Ramos (cell line): Measurements from ENCODE around the gene TCEAL5.
"Not testable (repeated sequence)": the region's sequence is repeated elsewhere in the genome, so short reads cannot be mapped to it uniquely, and the experiment has no call there.

ENCODE experiments used
- in situ Hi-C: fragments of 300-500 bp; cut with MboI; formaldehyde crosslinking; loops from one replicate; pipeline ENCODE4 v1.14.3; 2022; ENCODE audit warnings: low sequenced_read_pairs; ENCODE audit not compliant: unreplicated experiment

Gene TCEAL5, protein sequence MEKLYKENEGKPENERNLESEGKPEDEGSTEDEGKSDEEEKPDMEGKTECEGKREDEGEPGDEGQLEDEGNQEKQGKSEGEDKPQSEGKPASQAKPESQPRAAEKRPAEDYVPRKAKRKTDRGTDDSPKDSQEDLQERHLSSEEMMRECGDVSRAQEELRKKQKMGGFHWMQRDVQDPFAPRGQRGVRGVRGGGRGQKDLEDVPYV

DNA sequence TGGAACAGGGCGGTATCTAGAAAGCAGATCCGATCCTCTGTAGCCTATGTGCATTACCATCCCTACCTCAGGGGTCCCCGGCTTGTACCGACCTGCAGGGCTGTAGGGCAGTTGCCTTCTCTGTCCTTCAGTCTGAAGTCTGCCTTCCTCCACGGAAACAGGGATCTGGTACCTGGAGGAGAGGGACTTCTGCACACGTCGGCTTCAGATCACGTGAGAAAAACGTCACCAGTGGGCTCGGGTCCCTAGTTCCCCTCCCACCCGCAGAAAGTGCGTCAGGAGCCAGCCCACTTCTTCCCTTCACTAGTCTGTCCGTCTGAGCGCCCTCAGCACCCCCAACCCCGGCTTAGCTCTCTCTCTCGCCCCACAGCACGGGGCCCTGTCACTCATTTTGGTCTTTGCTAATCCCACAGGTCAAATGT is at the start of gene TCEAL5:
TCEAL5 (minus strand) TSS at position 170 of the 422 bp plus-strand sequence. CDS start 2,187 bp downstream, outside the sequence.
- in situ Hi-C loops, result no loop called here

DNA sequence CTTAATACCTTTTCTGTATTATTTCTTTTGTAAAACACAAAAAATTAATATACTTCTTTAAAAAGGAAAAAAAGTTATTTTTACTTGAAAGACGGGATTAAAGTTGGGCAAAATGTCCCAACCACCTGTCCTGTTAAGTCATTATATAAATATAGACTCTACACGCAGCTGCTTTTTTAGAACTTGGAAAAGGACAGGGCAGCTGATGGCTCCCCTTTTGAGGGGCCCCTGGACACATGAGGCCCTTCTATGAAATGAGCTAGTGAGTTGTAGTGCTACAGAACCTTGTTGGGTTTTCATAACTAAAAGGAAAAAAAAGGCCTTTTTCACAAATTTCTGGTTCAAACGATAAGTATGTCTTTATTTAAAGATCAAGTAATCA is 34.8 kb upstream of the TCEAL5 start:
- in situ Hi-C loops, result no loop called here

DNA sequence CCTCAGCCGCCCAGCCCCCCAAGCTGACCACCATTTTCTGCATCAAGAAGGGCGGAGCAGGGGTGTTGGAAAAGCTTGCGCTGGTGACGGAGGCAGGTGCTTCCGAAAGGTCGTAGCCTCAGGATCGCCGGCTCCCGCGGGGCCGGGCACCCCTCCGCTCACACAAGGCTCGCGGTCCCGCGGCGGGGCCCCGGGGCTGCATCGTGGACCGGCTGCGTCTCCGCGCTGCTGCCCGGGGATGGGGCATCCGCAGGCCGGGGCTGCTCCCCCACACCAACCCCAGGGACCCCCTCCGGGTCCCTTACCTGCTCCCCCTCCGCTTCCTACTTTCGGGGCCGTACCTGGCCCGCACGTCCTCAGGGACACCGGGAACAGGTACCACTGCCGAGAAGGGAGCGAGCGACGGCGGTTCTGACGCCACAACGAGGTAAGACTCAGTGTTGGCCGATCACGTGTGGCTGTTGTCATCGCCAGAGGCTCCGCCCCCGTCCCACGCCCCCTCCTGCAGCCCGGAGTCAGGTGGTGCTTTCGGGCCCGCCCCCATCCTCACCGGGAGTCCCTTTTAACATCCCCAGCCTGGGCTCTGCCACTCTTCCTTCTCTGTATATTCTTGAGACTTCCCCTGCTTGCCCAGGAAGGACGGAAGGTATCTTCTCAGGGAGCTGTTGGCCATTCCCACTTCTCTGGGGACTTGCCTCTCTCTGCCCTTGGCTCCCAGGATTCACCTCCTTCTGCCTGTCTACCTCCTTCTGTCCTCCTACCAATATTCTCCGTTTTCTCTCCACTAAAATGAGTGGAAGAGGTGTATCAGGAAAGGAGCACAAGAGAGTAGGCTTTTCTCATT is 34.2 kb upstream of the TCEAL5 start, which contains the start of gene BEX2:
BEX2 (minus strand) TSS at position 436 of the 844 bp plus-strand sequence. CDS start 1,014 bp downstream, outside the sequence.
- in situ Hi-C loops, result no loop called here

DNA sequence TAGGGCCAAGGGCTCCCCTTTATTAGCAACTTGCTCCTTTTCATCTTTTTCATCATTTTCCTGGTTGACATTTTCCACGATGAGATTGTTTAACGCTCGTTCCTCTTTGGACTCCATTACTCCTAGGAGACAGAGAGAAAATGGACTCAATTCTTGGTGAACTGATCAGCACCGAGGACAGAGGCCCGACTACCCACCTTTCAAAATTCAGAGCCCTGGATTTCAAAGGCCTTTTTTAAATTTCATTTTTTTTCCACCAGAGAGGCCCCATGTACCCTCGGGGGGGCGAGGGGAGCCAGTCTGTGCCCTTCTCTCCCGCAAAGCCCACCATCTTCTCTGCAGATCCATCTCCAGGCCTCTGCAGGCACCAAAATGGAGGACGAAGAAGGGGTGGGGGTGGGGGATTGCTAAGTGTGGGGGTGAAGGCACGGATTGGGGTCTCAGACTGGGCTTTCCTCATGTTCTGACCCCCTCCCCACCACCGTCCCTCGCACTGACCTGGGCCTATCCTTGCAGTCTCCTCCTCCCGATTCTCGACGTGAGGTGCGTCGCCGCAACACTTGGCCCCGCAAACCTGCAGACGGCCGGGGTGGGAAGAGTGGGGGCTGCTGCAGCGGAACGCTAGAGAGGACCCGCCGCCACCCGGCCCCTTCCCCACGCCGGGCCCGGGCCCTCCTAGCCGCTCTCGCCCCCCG is 33.5 kb upstream of the TCEAL5 start:
- in situ Hi-C loops, result no loop called here

DNA sequence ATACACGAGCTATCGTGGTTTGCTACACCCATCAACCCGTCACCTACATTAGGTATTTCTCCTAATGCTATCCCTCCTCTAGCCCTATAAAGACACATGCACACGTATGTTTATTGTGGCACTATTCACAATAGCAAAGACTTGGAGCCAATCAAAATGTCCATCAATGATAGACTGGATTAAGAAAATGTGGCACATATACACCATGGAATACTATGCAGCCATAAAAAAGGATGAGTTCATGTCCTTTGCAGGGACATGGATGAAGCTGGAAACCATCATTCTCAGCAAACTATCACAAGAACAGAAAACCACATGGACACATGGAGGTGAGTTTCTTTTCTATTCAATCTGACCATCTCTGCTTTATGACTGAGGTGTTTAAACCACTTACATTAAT is 29.1 kb upstream of the TCEAL5 start:
- in situ Hi-C loops, result not testable (repeated sequence)

DNA sequence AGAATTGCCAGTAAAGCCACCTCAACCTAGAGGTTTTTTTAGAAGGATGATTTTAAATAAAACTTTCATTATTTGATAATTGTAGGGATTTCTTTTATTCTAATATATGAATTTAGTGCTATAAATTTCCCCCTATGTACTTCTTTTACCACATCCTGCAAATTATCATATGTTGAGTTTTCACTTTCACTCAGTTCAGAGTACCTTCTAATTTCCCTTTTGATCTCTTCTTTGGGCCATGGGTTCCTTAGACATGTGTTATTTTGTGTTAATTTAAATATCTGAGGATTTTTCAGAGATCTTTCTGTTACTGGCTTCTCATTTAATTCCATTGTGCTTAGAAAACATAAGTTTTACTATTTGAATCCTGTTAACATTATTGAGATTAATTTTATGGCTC is 28.2 kb upstream of the TCEAL5 start:
- in situ Hi-C loops, result no loop called here

DNA sequence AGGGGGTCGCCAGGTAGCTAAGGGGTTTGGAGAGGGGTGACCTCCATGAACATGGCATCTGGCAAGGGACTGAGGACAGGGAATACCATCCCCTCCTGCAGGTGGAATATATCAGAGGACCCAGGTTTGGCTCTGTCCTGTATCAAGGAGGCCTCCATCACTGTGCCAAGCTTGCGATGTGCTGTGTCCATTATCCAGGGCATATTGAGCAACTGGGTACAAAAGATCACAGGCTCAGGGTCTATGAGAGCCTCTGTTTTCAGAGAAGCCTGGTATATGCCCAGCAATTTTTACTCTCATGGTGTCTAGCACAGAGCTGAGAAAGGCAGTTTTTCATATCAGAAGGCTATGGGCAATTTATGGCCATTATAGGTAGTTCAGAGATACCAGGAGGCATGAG is 16.6 kb upstream of the TCEAL5 start:
- in situ Hi-C loops, result no loop called here

DNA sequence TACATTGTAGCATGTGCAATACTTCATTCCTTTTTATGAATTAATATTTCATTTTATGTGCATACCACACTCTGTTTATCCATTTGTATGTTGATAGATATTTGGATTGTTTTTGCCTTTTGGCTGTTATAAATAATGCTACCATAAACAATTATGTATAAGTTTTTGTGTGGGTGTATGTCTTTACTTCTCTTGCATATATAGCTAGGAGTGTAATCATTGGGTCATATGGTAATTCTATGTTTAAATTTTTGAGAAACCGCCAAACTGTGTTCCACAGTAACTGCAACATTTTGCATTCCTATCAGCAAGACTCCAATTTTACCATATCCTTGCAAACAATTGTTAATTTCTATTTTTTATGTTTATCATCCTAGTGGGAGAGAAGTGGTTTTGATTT is 3.1 kb upstream of the TCEAL5 start:
- in situ Hi-C loops, result no loop called here

DNA sequence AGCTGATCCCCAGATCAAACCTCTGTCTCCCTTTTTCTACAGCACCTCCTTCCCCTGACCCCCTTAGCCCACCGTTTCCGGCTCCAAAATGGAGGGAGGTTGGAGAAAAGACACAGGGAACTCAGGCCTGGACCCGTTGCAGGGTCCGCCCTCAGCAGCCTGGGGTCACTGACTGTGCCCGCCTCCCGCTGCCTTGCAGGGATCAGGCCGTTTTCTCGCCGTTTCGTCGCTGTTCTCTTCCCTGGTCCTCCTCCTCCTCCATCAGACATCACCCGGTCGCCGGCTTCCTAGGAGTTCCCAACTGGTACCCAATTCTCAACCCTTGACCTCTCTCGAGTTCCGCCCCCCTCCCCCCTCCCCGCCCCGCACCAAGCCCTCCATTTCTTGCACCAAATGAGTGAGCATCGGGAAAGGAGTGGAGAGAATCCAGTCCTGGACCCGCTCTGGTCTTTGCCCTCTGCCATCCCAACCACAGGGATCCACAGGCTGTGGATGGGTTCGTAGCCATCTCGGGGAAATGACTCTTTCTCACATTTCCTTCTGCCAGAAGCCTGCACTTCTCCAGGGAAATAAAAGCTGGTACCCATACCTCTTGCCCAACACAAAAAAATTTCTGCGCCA is 493 bp downstream of the TCEAL5 start:
- in situ Hi-C loops, result no loop called here

DNA sequence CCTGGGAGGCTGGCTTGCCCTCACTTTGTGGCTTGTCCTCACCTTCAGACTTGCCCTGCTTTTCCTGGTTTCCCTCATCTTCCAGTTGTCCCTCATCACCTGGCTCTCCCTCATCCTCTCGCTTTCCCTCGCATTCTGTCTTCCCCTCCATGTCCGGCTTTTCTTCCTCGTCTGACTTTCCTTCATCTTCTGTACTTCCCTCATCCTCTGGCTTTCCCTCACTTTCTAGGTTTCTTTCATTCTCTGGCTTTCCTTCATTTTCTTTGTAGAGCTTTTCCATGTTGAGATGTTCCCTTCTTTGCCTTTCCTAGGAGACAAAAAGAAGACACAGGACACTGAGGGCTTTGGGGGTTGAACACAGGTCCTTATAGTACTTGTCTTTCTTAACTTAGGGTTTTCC is 2.3 kb downstream of the TCEAL5 start:
- in situ Hi-C loops, result no loop called here

DNA sequence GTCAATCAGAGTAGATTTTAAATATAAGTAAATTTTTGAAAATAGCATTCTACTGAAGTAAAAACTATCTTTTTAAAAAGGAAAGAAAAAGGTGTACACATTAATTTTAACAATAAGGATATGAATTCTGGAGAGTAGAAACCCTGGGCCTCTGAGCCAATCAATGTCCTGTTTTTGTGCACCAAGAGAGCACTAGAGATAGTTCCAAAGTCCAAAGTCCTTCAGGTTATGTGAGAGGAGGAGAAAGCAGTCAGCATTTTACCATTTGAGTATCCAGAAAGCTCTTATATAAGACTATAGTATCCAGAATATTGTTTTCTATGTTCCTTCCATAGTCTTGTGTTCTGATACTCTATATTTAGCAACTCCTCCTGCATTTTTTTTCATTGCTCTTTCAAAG is 18.3 kb downstream of the TCEAL5 start:
- in situ Hi-C loops, result no loop called here

DNA sequence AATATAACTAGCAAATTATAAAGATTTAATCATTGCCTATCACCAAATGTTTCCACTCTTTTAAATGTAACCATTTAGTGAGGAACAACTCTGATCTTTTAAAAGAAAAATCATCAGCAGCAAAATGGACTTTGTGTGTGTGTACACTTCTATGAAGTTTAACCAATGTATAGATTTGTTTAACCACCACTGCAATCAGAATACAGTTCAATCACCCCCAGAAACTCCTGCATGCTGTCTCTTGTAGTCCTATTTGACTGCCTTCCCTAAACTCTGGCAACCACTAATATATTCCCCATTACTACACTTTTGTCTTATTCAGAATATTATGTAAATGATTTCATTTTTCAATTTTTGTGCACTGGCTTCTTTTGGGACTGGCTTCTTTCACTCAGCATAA is 19.9 kb downstream of the TCEAL5 start:
- in situ Hi-C loops, result no loop called here

DNA sequence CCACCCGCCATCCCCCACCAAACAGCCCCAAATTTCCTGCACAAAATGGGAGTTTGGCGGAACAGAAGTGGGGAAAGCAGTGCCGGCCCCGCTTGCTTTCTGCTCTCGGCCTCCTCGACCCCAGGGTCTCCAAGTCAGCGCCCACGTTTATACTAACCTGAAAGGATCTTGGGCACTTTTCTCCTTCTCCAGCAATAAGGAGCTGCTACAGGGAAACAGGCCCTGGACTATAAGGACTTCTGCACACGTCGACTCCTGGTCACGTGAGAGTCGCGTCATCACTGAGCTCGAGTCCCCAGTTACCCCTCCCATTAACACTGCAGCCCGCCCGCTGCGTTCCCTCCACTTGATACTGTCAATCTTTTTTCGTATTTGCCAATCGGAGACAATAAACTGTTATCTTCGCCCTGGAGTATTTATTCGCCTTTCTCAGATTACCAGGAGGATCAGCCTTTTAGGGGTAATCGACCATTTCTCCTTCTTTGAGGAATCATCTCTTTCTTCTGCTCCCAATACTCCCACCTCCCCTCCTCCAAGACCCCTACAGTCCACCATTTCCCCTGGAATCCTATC is 21.5 kb downstream of the TCEAL5 start, which contains the start of gene TCEAL8:
TCEAL8 (minus strand) TSS at position 235 of the 573 bp plus-strand sequence. CDS start 1,176 bp downstream, outside the sequence.
- in situ Hi-C loops, result no loop called here

DNA sequence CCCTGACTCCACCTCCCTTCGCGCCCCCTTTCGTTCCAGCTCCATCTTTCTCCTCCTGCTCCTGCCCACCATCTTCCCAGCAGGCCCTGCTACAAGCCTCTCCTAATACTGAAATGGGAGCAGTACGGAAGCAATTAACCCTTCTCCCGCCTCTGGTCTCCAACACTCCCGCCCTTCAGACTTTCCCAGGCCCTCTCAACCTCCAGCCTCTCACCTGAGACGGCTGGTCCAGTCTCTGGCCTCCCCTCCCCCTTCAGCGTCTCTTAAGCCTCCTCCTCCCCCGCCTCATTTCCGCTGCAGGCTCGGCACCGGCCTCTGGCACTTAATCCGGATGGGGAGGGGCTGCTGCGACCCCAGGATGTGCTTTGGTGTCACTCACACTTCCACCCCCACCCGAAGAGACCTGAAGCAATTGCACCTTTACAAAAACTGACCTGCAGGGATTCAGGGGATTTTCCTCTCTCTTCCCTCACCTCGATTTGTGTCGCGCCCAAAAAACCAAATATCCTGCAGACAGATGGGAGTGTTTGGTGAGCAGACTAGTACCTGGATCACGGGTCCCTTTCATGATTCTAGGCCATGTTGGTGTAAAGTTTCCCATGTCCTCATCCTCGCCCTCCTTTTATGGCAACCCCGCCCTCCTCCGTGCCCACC is 22.3 kb downstream of the TCEAL5 start:
- in situ Hi-C loops, result no loop called here

DNA sequence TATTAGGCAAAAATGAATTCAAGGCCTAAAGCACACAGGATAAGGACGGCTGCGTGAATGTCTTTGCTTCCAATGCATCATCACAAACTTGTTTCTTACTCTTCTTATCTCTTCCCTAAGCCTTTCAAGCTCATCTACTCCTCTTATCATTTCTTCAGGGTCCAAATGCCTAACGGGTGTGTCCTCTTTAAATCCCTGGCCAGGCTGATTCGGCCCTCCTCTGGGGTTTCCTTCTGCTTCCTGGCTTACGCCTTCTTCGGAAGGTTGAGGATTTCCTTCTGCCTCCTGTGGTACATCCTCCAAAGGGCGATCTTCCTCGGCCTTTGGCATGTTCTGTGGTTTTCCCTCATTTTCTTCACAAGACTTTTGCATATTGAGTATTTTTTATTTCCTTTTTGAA is 22.9 kb downstream of the TCEAL5 start:
- in situ Hi-C loops, result no loop called here

DNA sequence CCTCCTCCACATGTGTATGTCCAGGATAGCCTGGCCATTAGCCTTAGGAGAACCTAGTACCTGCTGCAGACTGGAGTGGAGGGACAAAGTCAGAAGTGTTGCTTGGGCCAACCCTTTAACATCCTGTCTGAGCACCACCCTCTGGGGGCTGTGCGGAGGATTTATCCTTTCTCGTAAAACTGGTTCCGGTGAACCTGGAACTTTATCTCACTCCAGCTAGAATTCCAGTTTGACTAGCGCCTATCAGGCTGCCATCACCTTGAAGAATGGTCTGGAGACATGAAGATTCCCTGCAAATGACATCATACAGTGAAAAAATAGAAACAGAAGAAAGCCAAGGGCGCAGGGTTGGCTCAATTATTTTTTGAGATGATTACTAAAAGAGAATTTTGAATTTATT is 25.6 kb downstream of the TCEAL5 start:
- in situ Hi-C loops, result no loop called here

DNA sequence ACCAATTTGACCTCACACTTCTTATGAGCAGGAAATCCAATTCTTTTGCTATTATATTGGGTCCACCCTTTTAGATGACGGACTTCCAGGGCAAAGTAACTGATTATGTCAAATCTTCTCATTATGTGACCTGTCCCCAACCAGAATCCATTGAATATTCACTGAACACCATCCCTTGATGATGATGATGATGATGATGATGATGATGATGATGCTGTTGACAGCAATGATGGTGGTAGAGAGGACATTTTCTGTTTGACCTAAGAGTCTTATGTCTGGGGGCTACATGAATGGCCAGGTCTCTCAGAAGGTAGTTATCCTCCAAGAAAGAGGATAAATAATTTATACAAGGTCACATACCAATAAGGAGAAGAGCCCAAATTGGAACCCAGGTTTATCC is 26.7 kb downstream of the TCEAL5 start:
- in situ Hi-C loops, result no loop called here

DNA sequence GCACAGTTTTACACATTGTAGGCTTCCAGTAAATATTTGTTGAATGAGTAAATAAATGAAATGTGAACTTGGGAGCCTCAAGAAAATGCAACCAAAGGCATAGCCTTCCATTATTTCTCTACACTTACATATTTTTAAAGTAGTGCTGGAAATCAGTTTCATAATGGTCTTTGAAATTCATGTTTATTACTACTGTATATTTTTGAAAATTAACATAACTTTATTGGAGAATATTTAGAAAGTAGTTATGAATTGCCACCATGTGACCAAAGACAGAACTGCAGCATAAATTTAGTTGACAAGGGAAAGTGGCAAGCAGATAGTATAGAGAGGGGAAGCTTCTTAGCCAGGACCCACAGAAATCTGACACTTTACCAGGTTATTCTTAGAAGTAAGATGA is 28.0 kb downstream of the TCEAL5 start:
- in situ Hi-C loops, result no loop called here

DNA sequence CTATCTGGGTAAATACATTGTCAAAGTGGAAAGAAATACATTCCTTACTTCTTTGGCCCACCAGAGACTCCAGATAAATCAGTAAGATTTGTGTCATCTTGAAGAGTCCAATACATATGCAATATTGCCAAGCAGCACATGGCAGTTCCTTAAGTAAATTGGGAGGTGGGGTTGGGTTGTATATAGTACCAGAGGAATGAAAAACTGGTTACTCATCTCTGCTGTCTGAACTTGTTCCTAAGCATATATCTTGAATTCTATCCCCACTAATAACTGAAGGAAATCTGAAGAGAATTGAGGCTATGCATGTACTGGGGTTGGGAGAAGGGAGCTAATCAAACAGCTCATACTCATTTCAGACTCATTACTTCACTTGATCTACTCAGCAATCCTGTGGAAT is 36.4 kb downstream of the TCEAL5 start:
- in situ Hi-C loops, result no loop called here

DNA sequence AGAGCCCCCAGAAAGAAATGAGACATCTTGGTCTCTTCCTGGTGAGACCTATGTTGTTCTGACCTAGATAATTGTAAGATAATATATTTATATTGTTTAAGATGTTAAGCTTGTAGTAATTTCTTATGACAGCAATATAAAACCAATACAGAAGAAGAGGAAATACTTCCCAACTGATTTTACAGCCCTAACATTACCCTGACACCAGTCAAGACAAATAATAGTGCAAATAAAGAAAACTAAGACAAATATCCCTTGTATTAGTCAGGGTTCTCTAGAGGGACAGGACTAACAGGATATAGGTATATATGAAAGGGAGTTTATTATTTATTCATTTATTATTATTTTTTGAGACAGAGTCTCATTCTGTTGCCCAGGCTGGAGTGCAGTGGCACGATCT is 40.3 kb downstream of the TCEAL5 start:
- in situ Hi-C loops, result no loop called here
